AG04450 (cell line): ENCODE results near the gene SCARF2. TPM values are rescaled to one million over a fixed set of nuclear protein-coding genes. Genes with fewer than 3 reads are reported as not detected.

Experiments
- CTCF ChIA-PET: fragments of 300-600, 350-600 bp; formaldehyde crosslinking; extraction: SDS; loops from one replicate; lab custom pipeline; 2022; ENCODE audit warnings: antibody characterized with exemption, inconsistent platforms; lab: Charles Lee
- POLR2A ChIA-PET: fragments of 350-600 bp; formaldehyde crosslinking; extraction: SDS; loops from one replicate; lab custom pipeline; 2021; ENCODE audit warnings: antibody characterized with exemption, inconsistent platforms; lab: Yijun Ruan, JAX
- DNase-seq: peaks from one replicate; pipeline ENCODE4 v3.0.0-alpha.2; 2011; ENCODE audit warnings: low read depth, low spot score
- H3K27ac ChIP-seq: one replicate; pipeline ENCODE4 v1.5.1; 2012; ENCODE audit warnings: low read depth, low read length, control low read depth
- H3K27me3 ChIP-seq: one replicate; pipeline ENCODE4 v1.6.0; 2012; ENCODE audit warnings: low read length; ENCODE audit not compliant: control insufficient read depth, insufficient read depth
- H3K4me3 ChIP-seq: 2 replicates; pipeline ENCODE4 v1.5.1; 2011; ENCODE audit warnings: mild to moderate bottlenecking, low read depth, low read length, control low read depth
- H3K9me3 ChIP-seq: 2 replicates; pipeline ENCODE4 v1.5.1; 2012; ENCODE audit warnings: low read length; ENCODE audit not compliant: control insufficient read depth, insufficient read depth
- CTCF ChIP-seq: IDR thresholded peaks from 2 replicates; pipeline ENCODE4 v1.5.1; 2011; ENCODE audit warnings: low read depth, low read length, control low read depth, inconsistent platforms
- polyA plus RNA-seq: library from polyadenylated mRNA; depleted of rRNA; stranded (reverse); fragments of >200 nt; gene quantifications from 2 replicates; pipeline ENCODE4 v1.2.3, GENCODE V29; 2011

Gene SCARF2
- polyA plus RNA-seq, 1 experiment, result 7.3 TPM

GRCh38 chr22:20464096-20464614, 26.5 kb upstream of the SCARF2 start:
- Histone ChIP-seq H3K4me3 (no peak overlapping the region), H3K27me3 (no peaks in the 10 kb centered on the region), H3K9me3 (no peaks in the 10 kb centered on the region), H3K27ac (no peak overlapping the region)
- CTCF ChIA-PET, result no interaction called here
- DNase-seq, result no peak
- POLR2A ChIA-PET, result no interaction called here
- no peak for TF ChIP-seq CTCF

DNA sequence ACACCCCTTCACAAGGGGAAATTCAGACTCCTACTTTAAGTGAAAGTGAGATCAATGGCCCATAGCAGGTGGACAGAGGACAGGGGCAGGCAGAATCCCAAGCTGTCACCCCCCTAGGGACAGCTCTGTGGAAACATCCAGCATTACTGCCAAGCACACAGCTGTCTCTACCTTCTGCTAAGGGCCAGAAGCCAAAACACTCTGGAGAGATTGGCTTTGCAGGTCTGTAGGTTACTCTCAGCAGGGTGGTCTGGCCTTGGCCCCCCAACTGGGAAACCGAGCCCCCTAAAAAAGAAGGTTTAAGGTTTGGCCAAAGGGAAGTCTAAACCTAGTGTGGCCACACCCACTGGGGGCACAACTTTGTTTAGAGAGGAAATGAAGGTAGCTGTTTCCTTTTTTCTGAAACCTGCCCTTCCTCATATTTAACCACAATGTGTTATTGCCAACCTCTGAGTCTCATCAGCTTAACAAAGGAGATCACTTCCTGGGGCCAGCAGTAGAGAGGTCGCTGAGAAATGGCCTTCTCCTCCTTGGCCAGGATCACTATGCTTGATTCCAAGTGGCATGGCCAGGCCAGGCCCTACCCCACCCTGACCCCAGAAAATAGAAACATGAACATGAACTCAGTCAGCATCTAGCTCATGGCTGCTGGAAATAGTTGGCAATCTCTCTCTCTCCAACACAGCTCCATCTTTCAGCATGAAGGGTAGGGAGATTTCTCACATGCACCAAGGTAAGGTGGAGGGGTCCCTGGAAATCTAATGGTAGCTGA, 25.9 kb upstream of the SCARF2 start:
- Histone ChIP-seq H3K27ac (no peak overlapping the region), H3K4me3 (no peak overlapping the region), H3K27me3 (no peaks in the 10 kb centered on the region), H3K9me3 (no peaks in the 10 kb centered on the region)
- no peak for DNase-seq
- no peak for TF ChIP-seq CTCF
- POLR2A ChIA-PET, result no interaction called here
- CTCF ChIA-PET, result interaction anchor here (1.5 kb wide), 1 partner anchor 45 kb away, joined by 6 read pairs; no protein-coding TSS in a partner anchor

GRCh38 chr22:20459862-20460261, 22.2 kb upstream of the SCARF2 start:
- Histone ChIP-seq H3K27ac (no peak overlapping the region), H3K4me3 (no peak overlapping the region), H3K9me3 (no peaks in the 10 kb centered on the region), H3K27me3 (no peaks in the 10 kb centered on the region)
- no peak for TF ChIP-seq CTCF
- DNase-seq, result no peak
- CTCF ChIA-PET, result interaction anchor here (2.3 kb wide), 1 partner anchor 42 kb away, joined by 17 read pairs; no protein-coding TSS in a partner anchor
- POLR2A ChIA-PET, result no interaction called here

GRCh38 chr22:20459152-20459542, 21.5 kb upstream of the SCARF2 start:
- Histone ChIP-seq H3K27ac (no peak overlapping the region), H3K4me3 (no peak overlapping the region), H3K27me3 (no peaks in the 10 kb centered on the region), H3K9me3 (no peaks in the 10 kb centered on the region)
- ChIA-PET POLR2A (no interaction called here), CTCF (interaction anchor here (2.3 kb wide), 1 partner anchor 41 kb away, joined by 17 read pairs; no protein-coding TSS in a partner anchor)
- TF ChIP-seq CTCF, result no peak
- DNase-seq, result no peak

- Histone ChIP-seq H3K27me3 (no peaks in the 10 kb centered on the region), H3K27ac (no peak overlapping the region), H3K9me3 (no peaks in the 10 kb centered on the region), H3K4me3 (no peak overlapping the region)
- ChIA-PET CTCF (interaction anchor here (2.3 kb wide), 1 partner anchor 41 kb away, joined by 17 read pairs; no protein-coding TSS in a partner anchor), POLR2A (no interaction called here)
- TF ChIP-seq CTCF, result no peak
- no peak for DNase-seq
These were observed 21.0 kb upstream of the SCARF2 start for GRCh38 chr22:20458530-20459151.
